Memory B cell (primary cell): ENCODE results near the gene ZNF316.
A peak's percentile ranks its signal among the peaks of the same experiment; 100 is the strongest.

Experiments used
- ATAC-seq: fragments of 150-1000 bp; cut with Tn5 transposase; 2 replicates; pipeline ENCODE4 v1.10.0; 2021; ENCODE audit warnings: low read depth, mild to moderate bottlenecking, moderate library complexity
- DNase-seq, 2 donors: peaks; one replicate each; pipeline ENCODE4 v3.0.0; 2022; ENCODE audit warnings: low spot score in 2 of 2
- H3K27ac Mint-ChIP-seq: one replicate; pipeline ENCODE4 v1.8.0; 2022; ENCODE audit warnings: mild to moderate bottlenecking, moderate library complexity, mixed read lengths
- H3K27me3 Mint-ChIP-seq: one replicate; pipeline ENCODE4 v1.8.0; 2022; ENCODE audit warnings: mixed read lengths
- H3K36me3 Mint-ChIP-seq: one replicate; pipeline ENCODE4 v1.8.0; 2022; ENCODE audit warnings: mild to moderate bottlenecking, mixed read lengths
- H3K4me1 Mint-ChIP-seq: one replicate; pipeline ENCODE4 v1.8.0; 2022; ENCODE audit warnings: mixed read lengths
- H3K4me3 Mint-ChIP-seq: one replicate; pipeline ENCODE4 v1.8.0; 2022; ENCODE audit warnings: mild to moderate bottlenecking, moderate library complexity, mixed read lengths
- H3K9me3 Mint-ChIP-seq: one replicate; pipeline ENCODE4 v1.8.0; 2022; ENCODE audit warnings: mixed read lengths

The ZNF316 gene

DNA sequence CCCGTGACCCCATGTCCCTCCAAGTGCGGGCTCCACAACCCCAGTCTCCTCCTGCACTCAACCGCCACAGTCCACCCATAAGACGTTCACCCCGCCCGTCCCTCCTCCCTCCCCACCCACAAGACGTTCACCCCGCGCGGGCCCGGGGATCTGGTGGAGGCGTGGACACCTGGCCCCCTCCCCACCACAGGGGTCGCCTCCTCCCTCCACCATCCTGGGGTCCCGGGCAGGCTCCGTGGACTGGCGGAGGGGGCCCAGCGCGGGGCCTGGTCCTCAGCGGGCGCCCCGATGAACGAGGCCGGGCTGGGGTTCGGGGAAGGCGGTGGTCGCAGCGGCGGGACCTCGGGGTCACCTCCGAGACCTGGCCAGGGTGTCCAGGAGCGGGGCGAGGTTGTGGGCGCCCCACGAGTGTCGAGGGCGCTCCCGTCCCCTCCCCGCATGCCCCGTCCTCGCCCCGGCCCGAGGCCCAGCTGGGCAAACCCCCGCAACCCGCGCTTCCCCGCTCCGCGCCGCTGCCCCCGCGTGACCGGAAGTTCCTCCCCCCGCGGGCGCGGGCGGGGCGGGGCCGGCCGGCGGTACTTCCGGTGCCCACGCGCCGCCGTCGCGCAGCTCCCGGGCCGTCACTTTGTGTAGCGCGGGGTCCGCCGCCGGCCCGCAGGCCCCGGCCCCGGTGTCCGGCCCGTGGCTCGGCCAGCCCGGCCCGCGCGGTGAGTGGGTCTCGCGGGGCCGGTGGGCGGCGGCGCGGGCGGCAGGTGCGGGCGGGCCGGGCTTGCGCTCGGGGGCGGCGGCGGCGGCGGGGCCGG is at the start of gene ZNF316:
Gene ZNF316, plus strand, starts transcription at position 578 of the 803 bp plus-strand sequence. CDS start 5,092 bp downstream, outside the sequence.
- H3K27me3 Mint-ChIP-seq = no peaks in the 10 kb centered on the region
- peaks cover 11% of the 10 kb centered on the region for H3K36me3 Mint-ChIP-seq
- H3K27ac Mint-ChIP-seq = peak within 1 kb of the TSS; percentile 93
- ATAC-seq (peak; percentile 76), DNase-seq (peak; percentile 73 to 78)
- H3K9me3 Mint-ChIP-seq = peaks cover 1% of the 10 kb centered on the region
- peaks cover 25% of the 10 kb centered on the region for H3K4me1 Mint-ChIP-seq
- peak within 1 kb of the TSS; percentile 84 for H3K4me3 Mint-ChIP-seq

DNA sequence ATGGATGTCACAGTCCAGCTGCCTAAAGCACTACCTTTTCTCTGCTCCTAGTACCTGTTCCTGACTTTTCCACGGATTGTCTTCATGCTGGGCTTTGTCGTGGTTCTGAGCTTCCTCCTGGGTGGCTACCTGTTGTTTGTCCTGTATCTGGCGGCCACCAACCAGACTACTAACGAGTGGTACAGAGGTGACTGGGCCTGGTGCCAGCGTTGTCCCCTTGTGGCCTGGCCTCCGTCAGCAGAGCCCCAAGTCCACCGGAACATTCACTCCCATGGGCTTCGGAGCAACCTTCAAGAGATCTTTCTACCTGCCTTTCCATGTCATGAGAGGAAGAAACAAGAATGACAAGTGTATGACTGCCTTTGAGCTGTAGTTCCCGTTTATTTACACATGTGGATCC is 48.6 kb upstream of the ZNF316 start:
- Mint-ChIP-seq H3K4me3 (peak overlapping the region; percentile 34), H3K4me1 (peaks cover 9% of the 10 kb centered on the region), H3K27ac (peak overlapping the region; percentile 47), H3K9me3 (no peaks in the 10 kb centered on the region), H3K36me3 (peaks cover 29% of the 10 kb centered on the region), H3K27me3 (no peaks in the 10 kb centered on the region)
- DNase-seq (no peak), ATAC-seq (no peak)

DNA sequence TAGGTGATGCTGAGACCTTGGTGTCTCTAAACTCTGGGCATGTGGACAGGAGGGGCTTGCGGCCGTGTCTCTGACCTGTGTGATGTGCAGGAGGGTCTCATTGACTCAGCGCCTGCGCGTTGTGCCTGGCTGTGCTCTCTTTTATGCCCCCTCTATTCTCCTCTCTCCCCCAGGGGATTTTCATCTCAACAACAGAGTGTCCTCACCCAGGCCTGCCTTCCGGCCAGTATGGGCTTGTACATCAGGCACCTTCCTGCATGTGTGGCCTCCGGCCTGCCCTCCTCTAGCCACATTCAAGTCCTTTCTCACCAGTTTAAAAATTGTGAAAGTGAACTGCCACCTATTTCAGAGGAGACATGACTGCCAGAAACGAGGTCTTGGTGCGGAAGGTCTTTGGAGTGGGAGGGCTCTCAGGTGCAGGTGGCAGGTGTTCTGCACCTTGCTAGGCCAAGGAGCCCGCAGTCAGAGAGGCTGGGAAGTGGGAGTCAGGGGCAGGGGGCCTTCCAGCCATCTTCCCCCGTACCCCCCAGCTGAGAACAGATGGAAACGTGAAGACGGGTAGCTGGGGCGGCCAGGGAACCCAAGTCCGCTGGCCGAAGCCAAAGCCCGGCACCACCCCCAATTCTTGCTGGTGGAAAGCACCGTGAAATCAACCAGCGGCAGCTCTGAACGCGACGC is 47.8 kb upstream of the ZNF316 start:
- peak overlapping the region; percentile 68 for H3K4me3 Mint-ChIP-seq
- H3K9me3 Mint-ChIP-seq = no peaks in the 10 kb centered on the region
- H3K4me1 Mint-ChIP-seq = peaks cover 9% of the 10 kb centered on the region
- no peaks in the 10 kb centered on the region for H3K27me3 Mint-ChIP-seq
- peak overlapping the region; percentile 47 for H3K27ac Mint-ChIP-seq
- DNase-seq = no peak
- no peak for ATAC-seq
- H3K36me3 Mint-ChIP-seq = peaks cover 28% of the 10 kb centered on the region

DNA sequence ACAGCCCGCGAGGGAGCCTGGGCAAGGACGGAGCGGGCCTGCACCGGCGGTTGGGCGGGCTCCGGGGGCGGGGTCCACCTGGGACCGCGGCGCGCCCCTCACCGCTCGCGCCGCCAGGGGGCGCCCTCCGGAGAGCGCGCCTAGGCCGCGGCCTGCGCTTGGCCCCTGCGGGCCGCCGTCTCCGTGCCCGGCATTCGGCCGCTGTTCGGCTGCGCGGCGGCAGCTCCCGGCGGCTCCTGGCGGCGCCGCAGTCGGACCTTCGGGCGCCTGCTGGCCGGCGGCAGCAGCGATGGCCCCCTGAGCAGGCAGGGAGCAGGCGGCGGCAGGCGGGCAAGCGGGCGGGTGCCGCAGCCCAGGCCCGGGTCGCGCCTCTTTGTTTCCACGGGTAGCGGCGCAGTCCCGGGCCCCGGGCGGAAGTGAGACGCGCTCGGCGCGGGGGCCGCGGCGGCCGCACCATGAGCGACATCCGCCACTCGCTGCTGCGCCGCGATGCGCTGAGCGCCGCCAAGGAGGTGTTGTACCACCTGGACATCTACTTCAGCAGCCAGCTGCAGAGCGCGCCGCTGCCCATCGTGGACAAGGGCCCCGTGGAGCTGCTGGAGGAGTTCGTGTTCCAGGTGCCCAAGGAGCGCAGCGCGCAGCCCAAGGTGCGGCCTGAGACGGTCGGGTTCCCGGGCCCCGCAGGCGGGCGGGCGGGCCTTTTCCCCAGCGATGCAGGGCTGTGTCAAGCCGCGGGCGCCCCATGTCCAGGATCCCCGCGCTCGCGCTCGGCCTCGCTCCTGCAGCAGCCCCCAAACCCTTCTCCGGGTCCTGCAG is 47.1 kb upstream of the ZNF316 start, which contains the start of gene INTS15:
Gene INTS15, plus strand, starts transcription at position 193 of the 816 bp plus-strand sequence. Its CDS starts 263 bp downstream, at position 456.
- peaks cover 22% of the 10 kb centered on the region for H3K36me3 Mint-ChIP-seq
- H3K9me3 Mint-ChIP-seq = no peaks in the 10 kb centered on the region
- H3K27me3 Mint-ChIP-seq = no peaks in the 10 kb centered on the region
- H3K27ac Mint-ChIP-seq = peak within 1 kb of the TSS; percentile 77
- ATAC-seq = peak; percentile 87
- peak within 1 kb of the TSS; percentile 88 for H3K4me3 Mint-ChIP-seq
- peak; percentile 89 to 94 for DNase-seq
- H3K4me1 Mint-ChIP-seq = peaks cover 9% of the 10 kb centered on the region

DNA sequence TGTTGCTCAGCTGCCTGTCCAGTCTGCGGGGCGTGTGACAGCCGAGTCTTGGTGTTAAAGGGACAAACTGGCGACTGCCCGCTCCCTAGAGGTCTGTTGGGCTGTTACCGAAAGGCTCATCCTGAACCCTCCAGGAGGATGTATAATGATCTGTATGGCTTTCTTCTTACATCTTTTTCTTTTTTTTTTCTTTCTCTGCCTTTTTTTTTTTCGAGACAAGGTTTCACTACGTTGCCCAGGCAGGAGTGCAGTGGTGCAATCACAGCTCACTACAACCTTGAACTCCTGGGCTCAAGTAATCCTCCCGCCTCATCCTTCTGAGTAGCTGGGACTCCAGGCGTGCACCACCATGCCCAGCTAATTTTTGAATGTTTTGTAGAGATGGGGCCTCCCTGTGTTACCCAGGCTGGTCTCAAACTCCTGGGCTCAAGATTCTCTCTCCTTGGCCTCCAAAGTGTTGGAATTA is 46.4 kb upstream of the ZNF316 start:
- peak overlapping the region; percentile 77 for H3K27ac Mint-ChIP-seq
- H3K9me3 Mint-ChIP-seq = no peaks in the 10 kb centered on the region
- peak overlapping the region; percentile 88 for H3K4me3 Mint-ChIP-seq
- no peak for DNase-seq
- no peaks in the 10 kb centered on the region for H3K27me3 Mint-ChIP-seq
- H3K36me3 Mint-ChIP-seq = peaks cover 21% of the 10 kb centered on the region
- no peak for ATAC-seq
- H3K4me1 Mint-ChIP-seq = peaks cover 9% of the 10 kb centered on the region

DNA sequence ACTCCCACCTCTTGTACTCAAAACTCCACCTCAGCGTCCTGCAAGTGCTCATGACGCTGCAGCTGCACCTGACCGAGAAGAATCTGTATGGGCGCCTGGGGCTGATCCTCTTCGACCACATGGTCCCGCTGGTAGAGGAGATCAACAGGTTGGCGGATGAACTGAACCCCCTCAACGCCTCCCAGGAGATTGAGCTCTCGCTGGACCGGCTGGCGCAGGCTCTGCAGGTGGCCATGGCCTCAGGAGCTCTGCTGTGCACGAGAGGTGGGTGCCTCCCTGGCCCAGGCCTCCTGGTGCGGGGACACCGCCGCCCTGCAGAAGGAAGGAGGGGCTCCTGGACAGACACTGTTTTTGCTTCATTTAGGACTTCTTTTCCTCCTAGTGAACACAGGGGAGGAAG is 37.0 kb upstream of the ZNF316 start:
- Mint-ChIP-seq H3K4me3 (no peak overlapping the region), H3K27me3 (no peaks in the 10 kb centered on the region), H3K9me3 (no peaks in the 10 kb centered on the region), H3K27ac (no peak overlapping the region), H3K4me1 (peaks cover 5% of the 10 kb centered on the region), H3K36me3 (peaks cover 25% of the 10 kb centered on the region)
- ATAC-seq = no peak
- DNase-seq = no peak

DNA sequence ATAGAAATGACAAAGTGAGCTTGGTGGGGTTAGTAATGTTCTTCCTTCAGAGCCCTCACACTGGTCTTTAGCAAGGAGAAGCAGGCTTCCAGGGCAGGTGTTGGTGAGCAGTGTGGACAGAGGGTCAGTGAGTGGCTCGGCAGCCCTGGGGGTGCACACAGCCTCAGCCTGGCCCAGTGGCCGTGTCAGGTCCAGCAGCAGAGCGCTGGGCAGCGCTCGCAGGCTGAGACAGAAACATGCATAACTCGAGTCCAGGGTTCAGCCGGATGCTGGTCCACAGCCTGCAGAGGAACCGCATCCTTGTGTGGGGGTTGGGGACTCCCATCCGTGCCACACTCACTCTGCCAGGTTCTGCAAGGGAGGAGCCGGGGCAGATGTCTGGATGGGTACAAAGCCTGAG is 32.7 kb upstream of the ZNF316 start:
- H3K4me1 Mint-ChIP-seq = peaks cover 3% of the 10 kb centered on the region

DNA sequence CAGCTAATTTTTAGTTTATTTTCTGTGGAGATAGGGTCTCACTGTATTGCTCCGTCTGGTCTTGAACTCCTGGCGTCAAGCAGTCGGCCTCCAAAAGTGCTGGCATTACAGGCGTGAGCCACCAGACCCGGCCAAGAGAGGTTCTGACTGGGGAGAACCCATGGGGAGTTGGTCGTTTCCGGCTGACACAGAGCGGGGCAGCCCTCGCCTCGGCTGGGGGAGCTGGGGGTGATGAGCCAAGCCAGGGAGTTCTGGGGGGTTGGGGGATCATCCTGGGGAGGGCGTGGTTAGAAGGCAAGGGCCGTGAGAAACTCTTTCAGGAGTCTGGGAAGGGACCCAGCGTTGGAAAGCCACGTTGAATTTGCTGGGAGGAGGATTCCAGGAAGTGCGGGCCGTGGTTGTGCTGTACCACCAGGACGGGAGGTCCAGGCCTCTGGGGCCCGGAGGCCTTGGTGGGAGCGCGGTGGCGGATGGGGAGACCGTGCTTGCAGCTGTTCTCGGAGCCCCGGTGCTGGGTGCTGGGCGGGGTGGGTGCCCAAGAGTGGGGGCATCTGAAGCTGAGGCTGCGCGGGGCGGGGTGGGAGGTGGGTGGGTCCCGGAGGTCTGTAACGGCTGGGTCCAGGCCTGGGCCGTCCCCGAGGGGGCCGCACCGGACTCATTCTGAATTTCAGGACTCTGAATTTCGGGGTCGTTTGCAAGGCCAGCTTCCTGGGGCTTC is 30.1 kb upstream of the ZNF316 start:
- ATAC-seq = no peak
- DNase-seq = no peak
- H3K36me3 Mint-ChIP-seq = peaks cover 8% of the 10 kb centered on the region
- no peaks in the 10 kb centered on the region for H3K27me3 Mint-ChIP-seq
- H3K27ac Mint-ChIP-seq = no peak overlapping the region
- H3K4me3 Mint-ChIP-seq = no peak overlapping the region
- H3K4me1 Mint-ChIP-seq = peaks cover 6% of the 10 kb centered on the region
- H3K9me3 Mint-ChIP-seq = no peaks in the 10 kb centered on the region

More for the DNA sequence above, 32.7 kb upstream of the ZNF316 start:
- DNase-seq = no peak
- no peak overlapping the region for H3K4me3 Mint-ChIP-seq
- H3K27me3 Mint-ChIP-seq = no peaks in the 10 kb centered on the region
- peaks cover 11% of the 10 kb centered on the region for H3K36me3 Mint-ChIP-seq
- no peaks in the 10 kb centered on the region for H3K9me3 Mint-ChIP-seq
- ATAC-seq = no peak
- H3K27ac Mint-ChIP-seq = no peak overlapping the region

DNA sequence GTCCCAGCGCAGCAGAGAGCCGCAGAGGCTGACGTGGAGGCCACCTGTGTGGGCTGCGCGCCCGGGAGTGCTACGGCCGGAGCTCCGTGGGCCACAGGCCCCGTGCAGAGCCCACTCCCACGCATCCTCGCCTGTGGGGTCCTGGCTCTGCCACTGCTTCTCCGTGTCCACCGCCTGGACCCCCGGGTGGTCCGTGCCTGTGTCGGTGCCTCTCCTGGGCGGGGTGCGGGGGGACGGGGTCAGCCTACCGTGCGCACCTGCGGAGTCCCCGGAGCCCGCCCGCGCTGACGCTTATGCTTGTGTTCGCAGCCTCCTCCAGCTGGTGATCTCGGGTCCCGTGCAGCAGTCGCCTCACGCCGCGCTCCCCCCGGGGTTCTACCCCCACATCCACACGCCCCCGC is 29.5 kb upstream of the ZNF316 start:
- H3K9me3 Mint-ChIP-seq = no peaks in the 10 kb centered on the region
- peaks cover 6% of the 10 kb centered on the region for H3K4me1 Mint-ChIP-seq
- DNase-seq (no peak), ATAC-seq (no peak)
- H3K27me3 Mint-ChIP-seq = peaks cover under 1% of the 10 kb centered on the region
- no peak overlapping the region for H3K27ac Mint-ChIP-seq
- H3K4me3 Mint-ChIP-seq = no peak overlapping the region
- H3K36me3 Mint-ChIP-seq = peaks cover 8% of the 10 kb centered on the region

DNA sequence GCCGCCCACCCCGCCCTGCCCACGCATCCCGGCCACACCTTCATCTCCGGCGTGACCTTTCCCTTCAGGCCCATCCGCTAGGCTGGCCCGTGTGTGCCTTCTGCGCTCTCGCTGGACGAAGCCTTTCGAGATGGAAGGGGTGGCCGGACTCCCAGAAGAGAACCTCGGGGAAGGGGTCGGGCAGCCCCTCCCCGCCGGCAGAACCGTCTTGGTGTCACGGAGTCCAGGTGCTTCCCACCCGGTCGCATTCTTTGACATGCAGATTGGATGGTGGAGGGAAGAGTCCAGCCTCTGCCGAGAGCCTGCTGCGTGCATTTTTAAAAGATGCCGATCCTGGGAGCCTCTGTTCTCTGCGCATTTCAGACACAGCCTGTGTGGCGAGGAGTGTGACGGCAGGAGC is 29.0 kb upstream of the ZNF316 start:
- ATAC-seq (no peak), DNase-seq (no peak)
- H3K27me3 Mint-ChIP-seq = peaks cover 3% of the 10 kb centered on the region
- H3K4me1 Mint-ChIP-seq = peaks cover 9% of the 10 kb centered on the region
- peaks cover 8% of the 10 kb centered on the region for H3K36me3 Mint-ChIP-seq
- H3K9me3 Mint-ChIP-seq = no peaks in the 10 kb centered on the region
- no peak overlapping the region for H3K27ac Mint-ChIP-seq
- H3K4me3 Mint-ChIP-seq = no peak overlapping the region

DNA sequence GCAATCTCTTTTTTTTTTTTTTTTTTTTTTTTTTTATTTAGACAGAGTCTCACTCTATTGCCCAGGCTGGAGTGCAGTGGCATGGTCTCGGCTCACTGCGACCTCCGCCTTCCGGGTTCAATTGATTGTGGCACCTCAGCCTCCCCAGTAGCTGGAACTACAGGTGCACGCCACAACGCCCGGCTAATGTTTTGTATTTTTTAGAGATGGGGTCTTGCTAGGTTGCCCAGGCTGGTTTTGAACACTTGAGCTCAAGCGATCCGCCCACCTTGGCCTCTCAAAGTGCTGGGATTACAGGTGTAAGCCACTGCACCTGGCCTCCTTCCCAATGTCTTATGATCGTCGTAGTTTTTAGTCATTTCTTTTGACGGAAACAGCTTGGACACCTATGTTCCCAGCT is 28.3 kb upstream of the ZNF316 start:
- ATAC-seq (no peak), DNase-seq (no peak)
- Mint-ChIP-seq H3K4me3 (no peak overlapping the region), H3K36me3 (peaks cover 8% of the 10 kb centered on the region), H3K27me3 (peaks cover 3% of the 10 kb centered on the region), H3K4me1 (peaks cover 9% of the 10 kb centered on the region), H3K27ac (no peak overlapping the region), H3K9me3 (no peaks in the 10 kb centered on the region)

DNA sequence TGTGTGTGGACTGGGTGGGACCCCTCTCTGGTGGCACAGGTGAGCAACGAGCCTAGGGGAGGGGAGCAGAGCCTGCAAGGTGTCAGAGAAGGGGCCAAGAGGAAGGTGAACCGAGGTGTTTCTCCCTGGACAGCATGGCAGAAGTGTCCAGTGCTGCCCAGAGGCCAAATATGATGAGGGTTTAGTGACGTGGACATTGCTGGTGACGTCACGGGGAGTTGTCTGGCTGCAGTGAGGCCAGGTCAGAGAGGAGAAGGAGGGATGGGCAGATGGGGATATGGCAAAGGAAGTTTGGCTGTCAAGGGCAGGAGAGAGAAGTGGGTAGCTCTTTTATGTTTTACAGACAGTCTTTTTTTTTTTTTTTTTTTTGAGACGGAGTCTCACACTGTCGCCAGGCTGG is 24.3 kb upstream of the ZNF316 start:
- Mint-ChIP-seq H3K9me3 (no peaks in the 10 kb centered on the region), H3K27ac (no peak overlapping the region), H3K36me3 (peaks cover 3% of the 10 kb centered on the region), H3K4me3 (no peak overlapping the region), H3K4me1 (peaks cover 12% of the 10 kb centered on the region), H3K27me3 (peaks cover 3% of the 10 kb centered on the region)
- ATAC-seq (no peak), DNase-seq (no peak)

DNA sequence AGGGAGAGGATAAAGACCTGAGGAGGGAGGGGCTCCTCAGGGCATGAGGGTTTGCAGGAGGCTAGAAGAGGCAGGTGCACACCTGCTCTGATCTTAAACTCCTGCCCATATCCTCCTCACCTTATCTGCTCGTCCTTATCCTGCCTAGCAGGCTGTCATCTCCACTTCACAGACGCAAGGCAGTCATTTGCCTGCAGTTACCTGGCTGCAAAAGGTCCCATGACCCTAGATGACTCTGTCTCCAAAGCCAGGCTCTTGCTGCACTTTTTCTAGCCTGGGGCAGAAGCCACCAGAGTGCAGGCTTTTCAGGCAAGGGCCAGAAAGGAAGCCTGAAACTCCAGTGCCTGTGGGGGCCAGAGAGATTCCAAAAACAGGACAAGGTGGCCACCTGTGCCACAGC is 23.4 kb upstream of the ZNF316 start:
- H3K36me3 Mint-ChIP-seq = peaks cover 3% of the 10 kb centered on the region
- peaks cover 12% of the 10 kb centered on the region for H3K4me1 Mint-ChIP-seq
- DNase-seq (no peak), ATAC-seq (no peak)
- H3K4me3 Mint-ChIP-seq = no peak overlapping the region
- H3K27ac Mint-ChIP-seq = no peak overlapping the region
- peaks cover 3% of the 10 kb centered on the region for H3K27me3 Mint-ChIP-seq
- H3K9me3 Mint-ChIP-seq = no peaks in the 10 kb centered on the region
